NCI-H2107 treated with DMSO at 0.1 percent for 48 hours (cell line): Measurements from ENCODE around the gene NRXN3.

Experiments used
- DNase-seq: peaks from one replicate; lab custom pipeline; 2025; ENCODE audit not compliant: unreplicated experiment; lab: John Stamatoyannopoulos, UW

Gene NRXN3

GRCh38 chr14:79639613-79640012, 1469.4 kb downstream of the NRXN3 start:
- DNase-seq, result no peak

- DNase-seq, result no peak
Measured at GRCh38 chr14:79641371-79641770, 1471.2 kb downstream of the NRXN3 start.

- no peak for DNase-seq
Measured at GRCh38 chr14:79643132-79643531, 1473.0 kb downstream of the NRXN3 start.

- DNase-seq, result no peak
Measured at GRCh38 chr14:79645753-79646362, 1475.7 kb downstream of the NRXN3 start.

GRCh38 chr14:79649856-79650255, 1479.7 kb downstream of the NRXN3 start:
- DNase-seq, result no peak

- no peak for DNase-seq
Measured at GRCh38 chr14:79652513-79653307, 1482.5 kb downstream of the NRXN3 start.

- no peak for DNase-seq
Measured at GRCh38 chr14:79656056-79656455, 1485.9 kb downstream of the NRXN3 start.

GRCh38 chr14:79656496-79656895, 1486.3 kb downstream of the NRXN3 start:
- DNase-seq, result no peak

GRCh38 chr14:79658221-79658620, 1488.0 kb downstream of the NRXN3 start:
- no peak for DNase-seq

- DNase-seq, result no peak
Measured at GRCh38 chr14:79658769-79659168, 1488.6 kb downstream of the NRXN3 start.

GRCh38 chr14:79660053-79660939, 1490.1 kb downstream of the NRXN3 start:
- peak; percentile 26 for DNase-seq

GRCh38 chr14:79661752-79662151, 1491.6 kb downstream of the NRXN3 start:
- no peak for DNase-seq

- no peak for DNase-seq
Measured at GRCh38 chr14:79663453-79663852, 1493.3 kb downstream of the NRXN3 start.

GRCh38 chr14:79665556-79665955, 1495.4 kb downstream of the NRXN3 start:
- DNase-seq, result no peak

GRCh38 chr14:79668951-79669350, 1498.8 kb downstream of the NRXN3 start:
- peak; percentile 22 for DNase-seq

GRCh38 chr14:79670811-79671210, 1500.6 kb downstream of the NRXN3 start:
- DNase-seq, result no peak

- no peak for DNase-seq
Measured at GRCh38 chr14:79680087-79680486, 1509.9 kb downstream of the NRXN3 start.

GRCh38 chr14:79686196-79686595, 1516.0 kb downstream of the NRXN3 start:
- DNase-seq, result no peak

GRCh38 chr14:79690960-79691359, 1520.8 kb downstream of the NRXN3 start:
- DNase-seq, result no peak

- DNase-seq, result no peak
Measured at GRCh38 chr14:79693935-79694334, 1523.8 kb downstream of the NRXN3 start.

- no peak for DNase-seq
Measured at GRCh38 chr14:79695307-79695706, 1525.1 kb downstream of the NRXN3 start.

GRCh38 chr14:79698298-79698711, 1528.1 kb downstream of the NRXN3 start:
- no peak for DNase-seq
